IPS-NIHi7 (cell line): ENCODE results near the gene PRRC2B.
A peak's percentile ranks its signal among the peaks of the same experiment; 100 is the strongest.

Experiments used
- DNase-seq: peaks from one replicate; pipeline ENCODE4 v3.0.0; 2012; ENCODE audit warnings: mixed read lengths; ENCODE audit errors: extremely low spot score

Gene PRRC2B

DNA sequence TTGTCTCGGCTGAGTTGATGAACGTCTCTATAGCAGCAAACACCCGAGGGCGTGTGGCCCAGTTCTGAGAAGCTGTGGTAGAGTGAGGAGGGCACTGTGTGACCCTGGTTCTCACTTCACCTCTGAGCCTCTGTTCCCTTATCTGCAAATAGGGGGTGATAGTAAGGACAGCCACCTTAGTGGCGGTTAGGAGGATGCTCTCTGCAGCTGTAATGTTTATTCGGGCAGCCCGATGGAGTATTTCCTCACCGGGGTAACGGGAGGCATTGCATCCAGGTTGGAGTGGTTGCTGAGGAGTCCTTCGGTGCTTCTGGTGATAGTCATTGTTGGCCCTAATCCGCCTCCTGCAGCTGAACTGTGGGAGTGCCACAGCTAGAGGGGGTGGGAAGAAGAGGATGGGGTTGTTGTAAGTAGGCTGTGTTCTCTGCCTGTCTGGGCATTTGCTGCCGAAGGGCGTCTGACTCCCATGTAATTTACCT is 13.9 kb downstream of the PRRC2B start:
- DNase-seq, result peak; percentile 77

DNA sequence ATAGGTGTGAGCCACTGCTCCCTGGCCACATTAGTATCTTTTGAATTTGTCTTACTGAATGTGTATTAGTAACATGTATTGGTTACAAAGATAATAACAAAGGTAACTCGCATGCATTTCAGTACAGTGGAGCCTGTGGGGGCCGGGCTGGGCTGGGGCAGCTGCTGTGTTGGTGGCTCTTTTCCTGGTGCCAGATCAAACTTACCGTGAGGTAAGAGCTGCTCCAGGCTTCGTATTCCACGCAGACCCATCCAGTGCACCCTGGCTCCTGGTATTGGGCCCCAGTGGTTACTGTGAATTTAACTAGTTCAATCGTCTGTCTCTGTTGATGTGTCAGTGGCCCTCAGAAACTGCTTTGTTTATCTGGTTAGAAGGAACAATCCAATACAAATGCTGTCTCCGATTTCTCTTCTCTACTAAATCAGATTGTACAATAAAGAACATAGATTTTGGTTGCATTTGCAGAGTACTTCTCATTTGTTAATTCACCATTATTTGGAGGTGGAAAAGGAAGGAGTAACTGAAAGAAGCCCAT is 15.6 kb downstream of the PRRC2B start:
- DNase-seq, result no peak

DNA sequence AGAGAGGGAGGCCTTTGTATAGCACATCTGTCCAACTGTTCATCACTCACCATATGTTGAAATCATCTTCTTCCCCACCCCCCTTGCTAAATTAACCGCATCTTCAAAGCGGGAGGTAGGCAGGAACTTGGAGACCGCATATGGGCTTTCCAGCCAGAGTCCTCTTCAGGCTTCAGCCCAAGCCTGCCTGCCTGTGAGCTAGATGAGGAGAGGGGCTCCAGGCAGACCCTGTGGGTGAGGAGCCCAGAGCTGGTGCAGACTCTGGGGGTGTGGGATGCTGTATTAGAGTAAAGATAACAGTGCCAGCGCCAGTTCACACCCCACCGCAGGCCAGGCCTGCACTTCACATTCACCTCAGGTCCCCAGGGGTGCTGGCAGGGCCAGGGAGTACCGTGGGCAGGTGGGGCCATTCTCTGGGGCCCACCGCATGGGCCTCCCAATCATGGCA is 16.2 kb downstream of the PRRC2B start:
- peak; percentile 7 for DNase-seq

DNA sequence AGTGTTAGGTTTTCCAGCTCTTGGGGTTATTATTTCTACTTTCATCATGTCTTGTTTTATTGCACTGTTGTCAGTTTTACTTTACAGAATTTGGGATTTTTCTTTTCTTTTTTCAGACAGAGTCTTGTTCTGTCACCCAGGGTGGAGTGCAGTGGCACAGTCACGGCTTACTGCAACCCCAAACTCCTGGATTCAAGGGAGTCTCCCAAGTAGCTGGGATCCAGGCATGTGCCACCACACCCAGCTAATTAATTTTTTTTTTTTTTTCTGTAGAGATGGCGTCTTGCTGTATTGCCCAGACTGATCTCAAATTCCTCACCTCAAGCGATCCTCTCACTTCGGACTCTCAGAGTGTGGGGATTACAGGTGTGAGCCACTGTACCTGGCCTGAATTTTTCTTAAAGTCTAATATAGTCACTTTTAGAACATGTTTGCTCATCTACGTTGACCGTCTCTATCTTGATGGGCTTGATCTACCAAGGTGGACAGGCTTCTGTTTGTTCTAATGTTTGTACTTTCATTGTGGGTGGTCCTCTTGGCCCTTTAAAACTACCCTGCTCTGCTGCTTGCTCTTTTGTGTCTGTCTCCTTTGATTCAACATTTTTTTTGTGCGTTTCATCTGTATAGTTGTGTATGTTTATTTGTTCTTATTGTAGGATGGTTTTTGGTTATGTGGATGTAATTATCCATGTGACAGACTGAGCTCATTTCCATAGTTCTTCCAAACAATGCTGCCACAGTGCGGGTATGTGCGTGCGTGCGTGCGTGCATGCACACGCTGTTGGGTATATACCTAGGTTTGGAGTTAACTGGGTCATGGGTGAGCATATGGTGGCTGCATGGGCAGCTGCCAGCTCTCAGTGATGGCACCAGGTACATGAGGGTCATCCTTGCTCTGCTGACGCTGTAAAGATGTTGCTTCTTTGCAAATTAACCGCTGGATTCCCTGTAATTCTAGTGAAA is 18.1 kb downstream of the PRRC2B start:
- no peak for DNase-seq

- DNase-seq, result no peak
Observed at GRCh38 chr9:131416509-131416908, 22.6 kb downstream of the PRRC2B start.

DNA sequence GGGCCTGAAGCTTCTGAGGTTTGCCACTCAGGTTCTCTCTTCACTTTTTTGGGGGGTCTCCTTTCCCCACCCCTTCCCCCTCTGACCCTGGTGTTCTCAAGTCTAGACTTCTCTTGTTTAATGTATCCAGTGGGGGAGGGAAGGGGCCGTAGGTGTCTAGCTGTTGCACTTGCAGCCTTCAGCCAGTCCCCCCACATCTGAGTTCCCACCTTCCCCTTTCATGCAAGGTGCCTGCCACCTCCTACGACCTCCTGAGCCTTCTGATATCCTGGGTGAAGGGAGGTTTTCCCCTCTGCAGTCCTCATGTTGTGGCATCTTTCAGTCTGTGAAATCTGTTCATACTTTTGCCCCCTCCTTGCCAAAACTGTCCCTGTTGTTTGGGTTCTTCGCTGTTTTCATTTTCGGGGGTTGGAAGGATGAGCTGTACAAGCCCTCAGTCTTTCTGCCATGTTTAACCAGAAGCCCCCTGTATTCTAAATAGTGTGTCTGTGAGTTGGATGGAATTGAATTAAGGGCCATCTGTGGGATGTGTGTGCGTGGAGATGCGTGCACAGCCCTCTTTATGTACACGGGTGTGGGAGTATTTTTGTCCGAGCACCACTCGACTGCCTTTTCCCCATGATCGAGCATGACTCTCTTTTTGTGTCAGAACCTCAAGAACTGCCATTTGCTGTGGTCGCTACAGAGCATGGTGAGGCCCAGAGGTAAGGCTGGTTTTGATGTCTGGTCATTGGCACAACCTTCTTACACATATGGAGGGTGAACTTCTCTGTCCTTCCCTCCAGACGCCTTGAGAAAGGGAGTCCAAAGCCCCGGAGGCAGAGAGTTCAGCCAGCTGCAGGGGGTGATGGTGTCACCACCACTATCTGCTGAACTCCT is 23.6 kb downstream of the PRRC2B start:
- peak; percentile 7 for DNase-seq

- DNase-seq, result no peak
Observed at GRCh38 chr9:131418143-131419025, 24.5 kb downstream of the PRRC2B start.

DNA sequence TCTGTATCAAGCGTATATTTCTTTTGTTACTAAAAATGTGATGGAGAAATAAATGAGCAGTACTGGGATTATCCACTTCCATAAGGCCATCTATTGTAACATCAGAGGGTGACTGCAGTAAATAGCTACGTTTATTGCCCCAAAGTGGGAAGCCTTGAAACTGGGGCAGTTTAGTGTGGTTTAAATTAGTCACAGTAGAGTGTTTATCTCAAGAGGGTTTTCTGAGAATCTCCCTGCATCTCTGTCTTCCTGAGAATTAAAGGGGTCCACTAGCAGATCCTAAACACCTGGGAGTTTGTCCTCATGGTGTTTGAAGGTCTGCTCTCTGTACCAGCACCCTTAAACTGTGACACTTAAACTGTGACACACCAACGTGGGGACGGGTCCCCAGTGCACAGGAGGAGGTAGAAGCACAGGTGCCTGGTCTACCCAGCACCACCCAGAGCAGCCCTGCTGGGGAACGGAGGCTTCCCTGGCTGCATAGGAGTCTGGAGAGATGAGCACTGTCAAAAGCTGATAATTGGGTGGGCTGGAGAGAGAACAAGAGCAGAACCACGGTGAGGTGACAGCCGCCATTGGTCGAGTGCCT is 25.2 kb downstream of the PRRC2B start:
- no peak for DNase-seq

DNA sequence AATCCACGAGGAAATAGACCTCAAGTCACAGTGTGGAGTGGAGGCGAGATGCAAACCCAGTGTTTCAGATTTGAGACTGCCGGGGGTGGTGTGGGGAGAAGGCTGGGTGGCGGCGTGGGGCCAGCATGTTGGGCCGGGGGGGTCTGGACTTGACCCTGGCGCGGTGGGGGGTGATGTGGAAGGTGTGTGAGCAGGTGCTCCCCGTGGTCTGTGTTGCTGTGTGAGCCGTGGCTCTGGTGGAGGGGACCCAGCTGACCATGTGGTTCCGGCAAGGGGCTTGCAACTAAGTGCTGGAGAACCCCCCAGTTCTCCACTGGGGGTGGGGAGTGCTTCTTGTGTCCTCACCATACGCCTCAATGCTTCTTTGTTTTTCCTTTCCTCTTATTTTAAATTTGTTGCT is 25.8 kb downstream of the PRRC2B start:
- peak; percentile 5 for DNase-seq

DNA sequence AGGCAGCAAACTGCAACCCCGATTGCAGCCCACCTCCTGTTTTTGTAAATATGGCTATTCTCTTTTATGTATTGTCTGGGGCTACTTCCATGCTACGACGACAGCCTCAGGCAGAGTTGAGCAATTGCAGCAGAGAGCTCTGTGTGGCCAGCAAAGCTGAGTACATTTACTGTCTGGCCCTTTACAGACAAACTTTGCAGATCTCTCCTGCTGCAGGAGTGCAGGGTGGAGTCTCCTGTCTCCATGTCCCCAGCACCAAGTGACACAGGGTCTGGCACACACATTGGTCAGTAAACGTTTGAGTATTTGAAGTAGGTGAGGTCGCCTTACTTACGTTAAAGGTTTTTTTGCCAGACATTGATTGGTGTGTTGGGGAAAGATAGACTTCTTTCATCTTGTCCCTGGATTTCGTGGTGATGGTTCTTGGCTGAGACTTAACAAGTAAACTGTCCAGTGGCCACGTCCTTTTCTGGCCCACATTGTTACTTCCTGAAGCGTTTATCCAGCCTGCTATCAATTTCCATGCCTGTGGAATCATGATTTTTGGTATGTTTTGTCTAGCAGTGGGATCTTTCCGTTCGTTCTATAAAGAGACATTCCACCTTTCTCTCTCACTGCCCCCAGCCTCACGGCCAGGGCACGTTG is 27.2 kb downstream of the PRRC2B start:
- peak; percentile 4 for DNase-seq

DNA sequence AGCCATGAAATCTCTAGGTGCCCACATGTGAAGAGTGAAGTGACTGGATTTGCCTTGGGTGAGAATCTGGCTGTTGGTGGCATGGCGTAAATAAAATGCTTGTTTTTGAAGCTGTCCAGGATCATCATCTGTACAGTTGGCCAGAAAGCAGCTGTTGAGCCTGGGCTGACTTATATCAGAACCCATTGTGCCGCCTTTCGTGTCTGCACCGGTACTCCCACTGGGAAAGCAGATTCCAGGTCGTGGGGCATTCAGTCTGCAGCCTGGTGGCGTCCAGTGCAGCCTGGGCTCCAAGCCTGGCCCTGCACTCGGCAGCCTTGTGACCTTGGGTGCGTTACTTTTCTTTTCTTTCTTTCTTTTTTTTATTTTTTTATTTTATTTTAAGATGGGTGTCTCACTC is 27.8 kb downstream of the PRRC2B start:
- peak; percentile 6 for DNase-seq

GRCh38 chr9:131422241-131422792 is 28.4 kb downstream of the PRRC2B start:
- peak; percentile 9 for DNase-seq

- peak; percentile 67 for DNase-seq
Observed at GRCh38 chr9:131423171-131423581, 29.3 kb downstream of the PRRC2B start.

GRCh38 chr9:131426545-131426944 is 32.7 kb downstream of the PRRC2B start:
- peak; percentile 13 for DNase-seq

GRCh38 chr9:131429121-131430012 is 35.5 kb downstream of the PRRC2B start:
- DNase-seq, result no peak

DNA sequence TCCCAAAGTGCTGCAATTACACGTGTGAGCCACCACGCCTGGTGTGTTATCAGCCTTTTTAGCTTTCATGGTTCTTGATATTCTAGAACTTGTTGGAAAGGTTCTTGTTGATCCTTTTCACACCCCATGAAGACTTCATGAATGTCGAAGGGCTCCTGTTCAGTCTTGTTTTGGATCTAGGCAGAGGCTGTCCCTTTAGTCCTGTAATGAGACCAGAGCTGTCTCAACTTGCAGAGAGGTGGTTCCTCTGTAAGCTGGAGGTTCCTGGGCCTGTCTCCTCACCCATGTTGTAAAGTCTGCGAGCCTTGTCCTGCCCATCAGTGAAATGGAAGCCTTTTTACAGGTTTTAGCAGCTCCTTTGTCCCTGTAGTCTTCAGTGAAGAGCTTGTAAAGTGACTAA is 38.2 kb downstream of the PRRC2B start:
- DNase-seq, result no peak

- DNase-seq, result no peak
Observed at GRCh38 chr9:131432597-131433301, 38.9 kb downstream of the PRRC2B start.

GRCh38 chr9:131433302-131433854 is 39.5 kb downstream of the PRRC2B start:
- no peak for DNase-seq
